ENCODE results near the gene BEX3. TPM values are rescaled to one million over a fixed set of nuclear protein-coding genes. Genes with fewer than 3 reads are reported as not detected.
"Not testable (repeated sequence)": the region's sequence is repeated elsewhere in the genome, so short reads cannot be mapped to it uniquely, and the experiment has no call there.

The BEX3 gene
- polyA plus RNA-seq, 3 donors: 535 to 609 (median 591) TPM

DNA sequence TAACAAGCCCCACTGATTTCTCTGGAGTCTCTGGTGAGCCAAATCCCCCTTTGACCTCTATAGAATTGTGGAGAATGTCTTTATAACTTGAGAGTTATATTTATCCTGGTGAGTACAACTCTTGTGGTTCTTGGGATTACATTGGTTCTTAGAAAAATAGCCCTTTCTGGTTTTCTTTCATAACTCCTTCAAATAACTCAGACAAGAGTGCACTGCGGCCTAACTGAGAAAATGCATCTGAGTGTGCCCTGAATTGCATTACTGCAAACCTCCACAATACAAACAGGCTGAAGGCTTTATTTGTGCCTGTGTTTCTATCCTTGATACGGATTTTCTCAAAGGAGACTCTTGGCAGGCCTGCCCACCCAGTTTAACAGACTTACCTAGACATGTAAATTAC, 2.7 kb downstream of the BEX3 start:
- no peak for DNase-seq (ENCODE audit: low read depth in 3 of 3, low spot score in 2 of 3)

DNA sequence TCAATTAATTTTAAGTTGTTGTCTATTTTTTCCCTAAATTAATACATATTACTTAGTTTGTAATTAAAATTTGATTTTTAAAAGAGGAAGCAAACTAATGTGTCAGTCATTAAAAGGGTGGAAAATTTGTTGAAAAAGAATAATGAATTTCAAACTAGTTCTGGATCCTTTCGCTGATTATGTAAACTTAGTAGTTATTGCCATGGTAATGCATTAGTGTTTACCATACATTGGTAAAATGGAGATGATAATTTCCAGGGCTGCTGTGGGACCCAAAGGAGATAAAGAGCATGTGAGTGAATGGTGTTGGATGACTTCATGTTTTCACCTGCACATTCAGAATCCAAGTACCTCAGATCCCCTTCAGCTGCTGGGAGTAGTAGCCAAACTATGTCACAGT, 6.5 kb downstream of the BEX3 start:
- DNase-seq (ENCODE audit: low read depth in 3 of 3, low spot score in 2 of 3): no peak

DNA sequence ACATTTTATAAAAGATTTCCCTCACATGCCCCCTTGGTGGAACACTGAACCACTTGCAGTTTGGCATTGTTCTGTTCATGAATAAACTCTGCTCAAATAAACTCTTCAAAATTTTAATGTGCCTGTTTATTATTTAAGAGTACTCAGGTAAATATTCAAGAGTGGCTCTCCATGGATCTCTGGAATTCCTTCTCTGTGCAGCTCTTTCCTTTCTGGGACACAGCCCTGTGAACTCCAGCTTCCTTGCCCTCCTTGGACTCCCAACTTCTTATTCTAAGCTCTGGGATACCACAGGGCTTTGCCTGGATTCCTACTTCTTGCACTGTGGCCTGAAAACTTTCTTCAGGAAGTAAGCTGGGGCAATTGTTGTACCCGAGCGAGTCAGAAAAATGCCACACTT, 8.3 kb downstream of the BEX3 start:
- DNase-seq (ENCODE audit: low read depth in 3 of 3, low spot score in 2 of 3): no peak

DNA sequence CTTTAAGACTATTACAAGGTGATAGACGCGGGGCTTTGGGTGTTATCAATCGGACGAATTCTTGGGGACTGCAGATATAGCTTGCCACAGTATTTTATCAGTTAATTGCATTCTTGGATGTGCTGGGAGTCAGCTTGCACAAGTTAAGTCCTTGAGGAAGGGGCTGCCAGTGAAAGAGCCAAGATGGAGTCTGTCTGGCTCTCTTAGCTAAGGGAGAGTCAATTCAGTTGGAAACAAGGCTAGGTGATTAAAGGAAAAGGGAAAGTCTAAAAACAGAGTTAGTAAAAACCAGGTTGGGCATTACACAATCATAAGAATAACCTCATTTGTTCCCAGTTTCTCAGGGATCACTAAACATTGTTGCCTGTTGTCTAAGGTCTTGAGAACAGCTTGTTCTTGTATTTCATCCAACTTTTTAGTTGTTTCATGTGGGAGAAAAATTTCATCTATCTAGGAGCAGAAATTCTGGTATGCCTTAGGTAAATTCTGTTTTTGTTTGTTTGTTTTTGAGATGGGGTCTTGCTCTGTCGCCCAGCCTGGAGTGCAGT, 9.0 kb downstream of the BEX3 start:
- not testable (repeated sequence) for DNase-seq (ENCODE audit: low read depth in 3 of 3, low spot score in 2 of 3)

DNA sequence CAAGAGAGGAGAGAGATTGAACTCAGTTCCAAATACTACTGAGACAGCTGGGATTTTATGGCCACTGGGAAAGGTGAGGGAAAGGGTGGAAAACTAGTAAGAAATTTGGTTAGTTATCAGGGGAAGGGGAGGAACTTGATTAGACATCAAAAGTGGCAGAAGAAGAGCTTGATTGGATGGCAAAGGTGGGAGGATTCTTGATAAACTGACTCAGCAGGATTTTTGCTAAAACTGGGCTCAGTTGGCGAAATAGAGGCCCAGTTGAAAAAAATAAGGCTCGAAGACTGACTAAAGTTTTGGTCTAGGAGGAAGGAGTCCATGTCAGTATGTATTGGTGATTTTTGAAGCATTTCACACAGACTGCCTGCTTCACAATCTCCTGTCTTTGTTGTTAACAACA, 10.0 kb downstream of the BEX3 start:
- DNase-seq (ENCODE audit: low read depth in 3 of 3, low spot score in 2 of 3): no peak

DNA sequence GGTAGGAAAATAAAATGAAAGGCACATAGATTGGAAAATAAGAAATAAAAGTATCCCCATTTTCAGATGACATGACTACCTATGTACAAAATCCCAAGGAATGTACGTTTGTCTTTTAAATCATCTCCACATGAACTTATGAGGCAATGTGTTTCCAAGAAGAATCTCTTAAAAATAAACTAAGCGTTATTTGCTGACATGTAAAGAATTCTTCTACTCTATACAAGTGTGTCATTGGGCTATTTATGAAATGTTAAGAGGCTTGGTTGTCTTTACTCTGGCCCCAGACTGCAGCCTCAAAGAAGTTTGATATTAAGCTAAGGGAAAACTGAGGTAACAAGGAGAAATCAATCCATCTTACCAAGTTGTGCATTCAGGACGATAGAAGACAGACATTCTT, 17.1 kb downstream of the BEX3 start:
- DNase-seq (ENCODE audit: low read depth in 3 of 3, low spot score in 2 of 3): no peak

DNA sequence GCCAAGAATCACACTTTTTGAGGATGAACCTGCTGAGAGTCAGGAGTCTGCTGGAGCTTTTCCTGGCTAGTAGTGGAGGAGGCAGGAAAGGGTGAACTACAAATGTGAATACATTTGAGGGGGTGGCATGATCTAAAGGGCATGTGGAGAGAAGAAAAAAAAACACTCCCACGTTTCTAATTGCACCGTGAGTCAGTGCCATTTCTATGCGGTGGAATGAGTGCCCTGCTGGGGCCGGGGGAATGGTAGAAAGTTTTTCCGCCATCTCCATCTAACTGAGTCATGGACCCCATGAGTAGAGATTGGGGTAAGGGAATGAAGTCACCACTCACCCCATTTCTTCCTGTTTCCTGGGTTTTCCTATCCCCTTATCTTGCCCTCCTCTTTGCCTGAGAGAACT, 19.8 kb downstream of the BEX3 start:
- no peak for DNase-seq (ENCODE audit: low read depth in 3 of 3, low spot score in 2 of 3)

DNA sequence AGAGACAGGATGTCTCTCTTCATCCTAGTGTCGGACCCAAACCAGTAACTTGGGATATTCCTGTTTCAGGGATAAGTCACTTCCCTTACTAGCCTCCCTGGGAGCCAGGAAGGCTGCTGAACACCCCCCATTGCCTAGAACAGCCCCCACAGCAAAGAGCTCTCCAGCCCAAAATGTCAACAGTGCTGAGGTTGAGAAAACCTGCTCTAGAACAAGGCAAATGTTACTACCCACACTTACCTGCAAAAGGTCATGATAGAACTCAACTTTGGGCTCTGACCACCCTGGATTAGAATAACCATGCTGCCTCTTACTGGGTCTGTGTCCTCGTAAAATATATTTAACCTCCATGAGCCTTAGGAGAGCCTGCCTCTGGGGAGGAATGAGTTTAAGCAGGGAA, 20.3 kb downstream of the BEX3 start:
- no peak for DNase-seq (ENCODE audit: low read depth in 3 of 3, low spot score in 2 of 3)

DNA sequence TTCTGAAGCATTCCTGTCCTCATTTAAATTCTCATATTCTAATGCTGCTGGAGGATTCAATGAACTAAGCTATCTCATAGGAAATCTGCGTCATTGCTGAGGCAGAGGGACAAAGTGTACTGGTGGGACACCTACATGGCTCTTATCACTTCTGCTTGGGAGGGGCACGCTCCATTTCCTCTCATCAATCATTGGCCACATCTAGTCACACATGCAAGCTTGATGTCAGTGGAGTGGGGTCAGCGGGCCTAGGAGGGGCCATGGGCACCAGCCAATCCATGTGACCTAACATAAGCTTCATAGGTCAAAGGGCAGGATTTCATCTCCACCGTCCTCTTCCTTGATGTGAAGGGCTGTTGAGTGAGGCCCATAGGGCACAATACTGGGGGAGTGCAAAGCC, 21.4 kb downstream of the BEX3 start:
- DNase-seq (ENCODE audit: low read depth in 3 of 3, low spot score in 2 of 3): no peak

DNA sequence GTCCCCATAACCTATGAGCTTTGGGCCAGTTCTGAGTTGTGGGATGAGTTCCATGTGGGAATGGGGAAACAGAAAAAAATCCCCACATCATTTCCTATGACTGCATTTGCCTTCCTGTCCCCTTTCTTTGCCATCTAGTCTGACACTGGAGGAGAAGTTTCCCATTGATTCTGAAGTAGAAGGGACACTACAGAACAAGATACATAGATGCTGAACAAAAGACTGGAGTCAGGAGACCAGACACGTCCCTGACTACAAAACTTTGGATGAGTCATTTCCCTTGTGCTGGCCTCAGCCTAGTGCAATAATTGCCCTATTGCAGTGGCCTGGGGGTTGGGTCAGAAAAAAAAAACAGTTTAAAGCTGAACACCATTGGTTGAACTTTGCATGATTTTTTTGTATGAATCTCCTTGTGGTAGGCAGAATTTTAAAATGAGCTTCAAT, 22.1 kb downstream of the BEX3 start:
- no peak for DNase-seq (ENCODE audit: low read depth in 3 of 3, low spot score in 2 of 3)

DNA sequence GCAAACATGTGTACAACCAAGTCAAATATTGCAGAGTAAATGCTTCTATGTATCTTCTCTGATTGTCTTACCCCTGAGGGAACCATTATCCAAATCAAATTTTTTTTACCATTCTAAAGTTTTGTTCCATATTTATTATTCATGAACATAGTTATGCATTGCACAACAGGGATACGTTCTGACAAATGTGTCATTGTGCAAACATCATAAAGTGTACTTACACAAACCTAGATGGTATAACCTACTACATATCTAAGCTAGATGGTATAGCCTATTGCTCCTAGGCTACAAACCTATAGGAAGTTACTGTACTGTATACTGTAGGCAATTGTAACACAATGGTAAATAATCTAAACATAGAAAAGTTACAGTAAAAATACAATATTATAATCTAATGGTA, 23.4 kb downstream of the BEX3 start:
- DNase-seq (ENCODE audit: low read depth in 3 of 3, low spot score in 2 of 3): no peak

DNA sequence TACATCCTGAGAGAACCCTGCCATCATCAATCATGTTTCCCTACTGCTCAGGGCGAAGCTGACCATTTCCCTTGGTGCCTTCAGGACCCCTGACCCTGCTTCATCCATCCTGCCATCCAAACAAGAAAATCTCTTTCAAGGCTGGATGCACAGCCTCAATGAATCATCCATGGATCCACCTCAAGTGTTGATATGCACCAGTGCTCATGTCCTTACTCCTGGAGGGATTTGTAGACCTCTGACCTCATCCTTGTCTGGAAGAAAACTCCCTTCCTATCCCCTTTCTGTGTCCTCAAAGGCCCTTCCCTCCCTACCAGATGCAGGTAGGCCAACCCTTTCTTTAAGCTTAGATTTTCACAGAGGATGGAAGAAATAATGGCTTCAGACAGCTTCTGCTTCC, 24.6 kb downstream of the BEX3 start:
- DNase-seq (ENCODE audit: low read depth in 3 of 3, low spot score in 2 of 3): no peak

DNA sequence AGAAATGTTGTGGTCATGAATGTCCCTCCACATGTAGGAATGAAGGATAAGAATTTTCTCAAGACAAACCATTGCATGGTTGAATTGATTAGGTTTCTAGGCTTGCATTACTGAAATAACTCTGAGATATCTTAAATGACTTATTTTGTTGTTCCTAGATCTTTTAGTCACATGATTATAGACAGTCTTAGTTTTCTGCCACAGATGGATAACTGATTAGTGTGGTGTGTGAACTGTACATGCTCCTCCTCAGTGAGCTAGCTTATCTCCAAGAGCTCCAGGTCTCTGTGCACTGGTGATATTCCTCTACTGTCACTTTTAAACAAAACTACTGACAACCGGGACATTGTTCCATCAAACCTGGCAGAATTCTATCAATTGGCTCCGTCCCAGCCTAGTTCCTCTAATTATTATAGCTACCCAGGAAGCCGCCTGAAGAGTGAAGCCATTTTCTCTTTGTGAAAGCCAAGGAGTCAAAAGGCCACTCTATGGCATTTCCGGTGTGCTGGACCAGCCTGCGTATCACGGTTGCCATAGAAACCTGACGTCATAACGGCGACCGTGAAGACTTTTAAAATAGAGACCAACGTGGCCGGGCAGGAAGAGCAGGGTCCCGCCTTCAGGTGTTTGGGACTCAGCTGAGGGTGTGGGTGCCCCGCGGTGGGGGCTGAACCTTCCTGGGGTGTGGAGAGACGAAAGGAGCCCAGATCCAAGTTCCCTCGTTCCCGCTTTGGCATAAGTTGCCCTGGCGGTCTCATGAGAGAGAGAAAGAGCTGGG, 28.1 kb downstream of the BEX3 start:
- peak; percentile 62 to 69 (median 66) for DNase-seq (ENCODE audit: low read depth in 3 of 3, low spot score in 2 of 3)

DNA sequence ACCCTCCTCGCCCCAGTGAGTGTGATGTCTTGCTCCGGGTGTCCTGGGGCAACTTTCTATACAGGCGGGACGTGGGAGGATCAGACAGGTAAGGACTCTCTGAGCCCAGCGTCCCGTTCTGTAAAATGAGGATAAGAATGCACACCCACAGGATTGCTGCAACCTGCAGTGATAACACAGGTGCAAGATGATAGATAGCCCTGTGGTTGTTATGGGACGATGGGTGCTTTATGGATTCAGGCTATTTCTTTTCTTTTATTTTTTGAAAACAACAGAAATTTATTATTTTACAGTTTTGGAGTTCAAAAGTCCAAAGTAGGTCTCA, 28.6 kb downstream of the BEX3 start:
- DNase-seq (ENCODE audit: low read depth in 3 of 3, low spot score in 2 of 3): no peak

DNA sequence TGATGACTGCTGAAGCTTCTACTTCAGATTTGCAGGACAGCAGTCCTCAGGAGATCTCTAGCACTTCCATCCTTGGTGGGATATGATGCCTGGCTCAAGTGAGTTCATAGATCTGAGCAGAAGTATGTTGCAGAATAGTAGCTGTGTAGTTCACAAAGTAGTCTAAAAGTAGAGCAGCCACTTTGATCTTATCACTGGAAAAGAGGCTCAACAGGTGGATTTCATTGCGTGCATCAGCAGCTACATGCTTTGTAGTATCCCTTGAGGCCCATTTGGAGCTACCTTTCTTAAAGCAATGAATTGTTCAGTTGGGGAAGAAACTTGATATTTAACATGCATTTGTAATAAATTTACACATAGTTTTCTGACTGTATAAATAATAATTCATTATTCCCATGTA, 29.9 kb downstream of the BEX3 start:
- DNase-seq (ENCODE audit: low read depth in 3 of 3, low spot score in 2 of 3): no peak

DNA sequence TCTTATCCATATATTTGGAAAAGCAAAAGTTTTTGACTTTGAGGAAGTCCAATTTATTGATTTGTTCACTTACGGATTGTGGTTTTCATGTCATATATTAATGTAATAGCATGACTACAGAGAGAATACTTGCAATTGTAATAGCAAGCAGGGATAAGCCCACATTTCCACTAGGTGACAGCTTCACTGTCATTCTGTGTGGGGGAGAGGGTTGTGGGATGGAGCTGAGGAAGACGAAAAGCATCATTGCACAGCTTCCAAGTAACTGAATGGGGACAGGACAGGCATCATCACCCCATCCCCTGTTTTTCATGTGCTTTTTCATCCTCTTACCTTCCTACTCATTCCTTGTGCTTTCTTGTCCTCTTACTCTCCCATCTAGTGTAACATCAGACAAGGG, 31.4 kb downstream of the BEX3 start:
- DNase-seq (ENCODE audit: low read depth in 3 of 3, low spot score in 2 of 3): no peak

DNA sequence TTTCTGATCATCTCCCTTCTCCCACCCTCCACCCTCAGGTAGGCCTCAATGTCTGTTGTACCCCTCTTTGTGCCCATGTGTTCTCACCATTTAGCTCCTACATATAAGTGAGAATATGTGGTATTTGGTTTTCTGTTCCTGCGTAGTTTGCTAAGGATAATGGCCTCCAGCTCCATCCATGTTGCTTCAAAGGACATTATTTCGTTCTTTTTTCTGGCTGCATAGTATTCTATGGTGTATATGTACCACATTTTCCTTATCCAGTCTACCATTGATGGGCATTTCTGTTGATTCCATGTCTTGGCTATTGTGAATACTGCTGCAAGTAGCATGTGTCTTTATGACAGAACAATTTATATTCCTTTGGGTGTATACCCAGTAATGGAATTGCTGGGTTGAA, 35.4 kb downstream of the BEX3 start:
- not testable (repeated sequence) for DNase-seq (ENCODE audit: low read depth in 3 of 3, low spot score in 2 of 3)

DNA sequence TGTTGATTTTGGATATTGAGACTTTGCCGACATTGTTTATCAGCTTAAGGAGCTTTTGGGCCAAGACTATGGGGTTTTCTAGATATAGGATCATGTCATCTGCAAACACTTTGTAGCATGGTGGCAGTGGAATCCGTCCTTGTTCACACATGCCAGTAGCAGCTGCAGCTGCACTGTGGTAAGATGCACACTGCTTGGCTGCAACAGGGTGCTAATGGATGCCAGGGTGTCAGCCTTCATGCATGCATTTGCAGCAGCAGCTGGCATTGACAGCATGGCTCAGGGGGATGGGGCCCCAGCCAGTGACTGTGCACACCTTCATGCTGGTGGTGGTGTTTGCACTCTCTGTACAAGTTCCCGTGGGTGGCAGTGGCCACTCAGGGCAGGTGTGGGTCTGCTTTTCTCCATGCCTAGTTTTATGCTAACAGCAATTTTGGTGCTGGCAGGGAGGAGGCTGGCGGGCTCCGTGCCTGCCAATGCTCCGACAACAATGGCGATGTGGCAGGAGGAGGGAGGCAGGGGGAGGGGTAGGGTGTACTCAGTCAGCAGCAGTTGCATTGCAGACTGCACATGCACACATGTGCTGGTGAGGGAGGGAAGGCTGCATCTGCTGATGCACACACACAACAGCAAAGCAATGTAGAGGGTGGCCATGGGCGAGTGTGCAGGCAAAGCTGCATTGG, 37.5 kb downstream of the BEX3 start:
- DNase-seq (ENCODE audit: low read depth in 3 of 3, low spot score in 2 of 3): no peak

DNA sequence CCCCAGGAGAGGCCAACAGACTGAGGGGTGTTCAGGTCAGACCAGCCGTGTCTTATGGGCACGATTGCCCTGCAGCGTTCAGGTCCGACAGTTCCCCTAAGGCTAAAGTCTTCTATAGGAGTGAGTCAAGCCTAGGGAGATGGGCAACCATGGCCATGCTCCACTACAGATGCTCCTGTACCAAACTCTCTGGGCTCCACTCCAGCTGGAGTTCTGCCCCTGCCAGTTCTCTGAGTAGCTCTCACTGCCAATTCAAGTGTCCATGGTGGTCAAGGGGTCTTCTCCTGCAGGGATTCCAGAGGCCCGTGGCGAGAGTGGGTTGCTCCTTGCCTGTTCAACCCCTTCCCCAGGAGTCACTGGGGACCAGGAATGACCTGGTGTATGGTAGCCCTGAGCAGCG, 38.2 kb downstream of the BEX3 start:
- DNase-seq (ENCODE audit: low read depth in 3 of 3, low spot score in 2 of 3): no peak

DNA sequence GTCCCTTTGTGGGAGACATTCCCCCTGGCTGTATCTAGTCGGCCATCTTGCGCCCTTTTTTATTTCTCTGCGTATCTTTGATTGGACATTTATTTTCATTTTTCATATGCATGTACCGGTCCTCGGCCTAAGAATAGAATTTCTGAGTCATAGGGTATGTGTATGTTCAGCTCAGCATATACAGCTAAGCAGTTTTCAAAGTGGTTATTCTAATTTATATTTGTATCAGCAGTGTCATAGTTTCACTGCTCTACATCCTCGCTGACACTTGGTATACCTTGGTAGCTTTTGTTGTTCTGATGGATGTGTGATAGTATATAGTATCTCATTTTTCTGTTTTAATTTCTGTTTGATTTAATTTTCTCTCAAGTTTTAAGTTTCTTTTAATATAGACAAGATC, 38.7 kb downstream of the BEX3 start:
- DNase-seq (ENCODE audit: low read depth in 3 of 3, low spot score in 2 of 3): no peak

DNA sequence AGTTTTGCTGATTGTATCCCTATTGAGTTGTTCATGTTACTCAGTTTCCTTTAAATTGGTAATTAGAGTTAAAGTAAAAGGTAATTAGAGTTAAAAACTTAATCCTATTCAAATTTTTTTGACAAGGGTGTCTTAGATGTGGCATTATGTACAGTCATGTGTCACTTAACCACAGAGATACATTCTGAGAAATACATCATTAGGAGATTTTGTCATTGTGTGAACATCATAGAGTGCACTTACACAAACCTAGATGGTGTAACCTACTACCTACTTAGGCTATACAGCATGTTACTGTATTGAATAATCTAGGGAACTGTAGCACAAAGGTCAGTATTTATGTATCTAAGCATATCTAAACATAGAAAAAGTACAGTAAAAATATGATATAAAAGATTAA, 39.2 kb downstream of the BEX3 start:
- no peak for DNase-seq (ENCODE audit: low read depth in 3 of 3, low spot score in 2 of 3)

DNA sequence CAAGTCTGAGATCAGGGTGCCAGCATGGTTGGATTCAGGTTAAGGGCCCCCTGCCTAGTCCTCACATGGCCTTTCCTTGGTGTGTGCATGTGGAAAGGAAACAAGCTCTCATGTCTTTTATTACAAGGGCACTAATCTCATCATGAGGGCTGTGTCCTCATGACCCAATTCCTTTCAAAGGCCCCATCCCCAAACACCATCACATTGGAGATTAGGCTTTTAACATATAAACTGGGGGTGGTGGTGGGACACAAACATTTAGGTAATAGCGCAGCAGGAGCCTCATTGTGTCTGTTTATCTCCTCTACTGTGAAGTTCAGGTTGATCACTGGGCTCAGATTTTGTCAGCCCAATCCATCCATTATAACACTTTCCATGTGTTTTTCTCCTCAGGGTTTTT, 41.0 kb downstream of the BEX3 start:
- no peak for DNase-seq (ENCODE audit: low read depth in 3 of 3, low spot score in 2 of 3)

Measured in right renal cortex interstitium (tissue), 3 donors.